ENCODE measurements around the gene STOM. TPM values are rescaled to one million over a fixed set of nuclear protein-coding genes. Genes with fewer than 3 reads are reported as not detected.
A peak's percentile ranks its signal among the peaks of the same experiment; 100 is the strongest.
"Not testable (repeated sequence)": the region's sequence is repeated elsewhere in the genome, so short reads cannot be mapped to it uniquely, and the experiment has no call there.

The STOM gene, protein sequence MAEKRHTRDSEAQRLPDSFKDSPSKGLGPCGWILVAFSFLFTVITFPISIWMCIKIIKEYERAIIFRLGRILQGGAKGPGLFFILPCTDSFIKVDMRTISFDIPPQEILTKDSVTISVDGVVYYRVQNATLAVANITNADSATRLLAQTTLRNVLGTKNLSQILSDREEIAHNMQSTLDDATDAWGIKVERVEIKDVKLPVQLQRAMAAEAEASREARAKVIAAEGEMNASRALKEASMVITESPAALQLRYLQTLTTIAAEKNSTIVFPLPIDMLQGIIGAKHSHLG
- total RNA-seq (2014; rRNA removed; shearing (Covaris generic)), result 51.8 and 53.2 TPM in 2 replicates

DNA sequence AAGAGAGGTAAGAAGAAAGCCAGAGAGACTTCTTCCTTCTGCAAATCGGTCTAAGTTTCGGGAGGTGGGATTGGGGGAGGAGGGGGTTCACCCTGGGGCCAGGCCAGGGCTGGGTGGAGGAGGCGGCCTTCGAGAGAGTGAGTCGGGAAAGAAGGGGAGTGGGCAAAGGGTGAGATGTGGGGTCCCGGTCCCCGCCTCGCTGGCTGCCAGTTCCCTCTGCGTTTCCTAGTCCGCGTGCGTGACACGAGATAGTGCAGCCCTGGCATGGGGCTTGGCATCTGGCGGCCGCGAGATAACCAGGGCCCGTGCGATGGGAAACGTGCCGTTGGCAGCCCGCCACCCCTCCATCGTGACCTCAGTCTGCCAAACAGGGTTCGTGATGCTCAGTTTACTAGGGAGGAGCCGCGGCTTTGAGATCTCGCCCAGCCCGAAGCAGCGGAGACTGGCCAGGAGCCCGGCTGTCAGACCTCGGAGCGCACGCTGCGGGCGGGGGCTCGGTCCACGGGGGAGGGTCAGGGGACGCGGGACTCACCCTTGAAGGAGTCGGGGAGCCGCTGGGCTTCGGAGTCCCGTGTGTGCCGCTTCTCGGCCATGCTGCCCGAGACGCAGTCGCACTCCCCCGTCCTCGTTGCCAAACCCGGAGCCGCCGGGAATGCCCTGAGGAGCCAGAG lies at the start of gene STOM:
STOM (minus strand) TSS at position 656 of the 671 bp plus-strand sequence; CDS start at position 593, 63 bp downstream.
- Histone ChIP-seq H3K36me3 (replicated peaks; ENCODE audit: control insufficient read depth, insufficient read depth, low read length) (no peaks in the 10 kb centered on the region), H3K4me3 (ENCODE audit: insufficient read depth, low read depth, low read length) (peak within 1 kb of the TSS; percentile 66), H3K27me3 (ENCODE audit: control insufficient read depth, insufficient read depth, low read length) (peaks cover 10% of the 10 kb centered on the region)
- DNase-seq, result no peak

DNA sequence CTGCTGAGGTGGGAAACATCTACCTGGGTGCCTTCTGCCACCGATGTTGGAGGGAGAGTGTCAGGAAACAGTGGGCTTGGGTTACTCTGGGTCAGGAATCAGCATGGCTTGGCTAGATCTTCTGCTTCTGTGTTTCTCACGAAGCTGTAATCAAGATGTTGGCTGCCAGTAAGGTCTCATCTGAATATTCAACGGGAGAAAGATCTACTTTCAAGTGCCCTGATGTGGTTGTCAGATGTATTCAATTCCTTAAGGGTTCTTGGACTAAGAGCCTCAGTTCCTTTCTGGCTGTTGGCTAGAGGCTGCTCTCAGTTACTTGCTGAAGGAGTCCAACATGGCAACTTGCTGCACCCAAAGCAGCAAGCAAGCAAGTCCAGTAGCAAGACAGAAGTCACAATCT lies 41.9 kb upstream of the STOM start:
- H3K36me3 ChIP-seq (replicated peaks; ENCODE audit: control insufficient read depth, insufficient read depth, low read length), result no peaks in the 10 kb centered on the region
- no peaks in the 10 kb centered on the region for H3K27me3 ChIP-seq (ENCODE audit: control insufficient read depth, insufficient read depth, low read length)
- DNase-seq, result no peak
- H3K4me3 ChIP-seq (ENCODE audit: insufficient read depth, low read depth, low read length), result no peak overlapping the region

DNA sequence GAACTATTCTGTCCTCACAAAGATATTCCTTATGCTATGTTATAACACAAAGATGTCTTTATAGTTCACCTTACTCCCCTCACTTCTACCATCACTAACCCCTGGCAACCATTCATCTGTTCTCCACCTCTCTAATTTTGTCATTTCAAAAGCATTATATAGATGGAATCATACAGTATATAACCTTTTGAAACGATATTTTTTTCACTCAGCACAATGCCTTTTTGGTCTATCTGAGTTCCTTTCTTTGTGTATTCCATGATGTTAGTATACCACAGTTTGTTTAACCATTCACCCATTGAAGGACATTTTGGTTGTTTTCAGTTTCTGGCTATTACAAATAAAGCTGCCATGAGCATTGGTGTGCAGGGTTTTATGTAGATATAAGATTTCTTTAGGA lies 35.8 kb upstream of the STOM start:
- Histone ChIP-seq H3K36me3 (replicated peaks; ENCODE audit: control insufficient read depth, insufficient read depth, low read length) (no peaks in the 10 kb centered on the region), H3K27me3 (ENCODE audit: control insufficient read depth, insufficient read depth, low read length) (no peaks in the 10 kb centered on the region), H3K4me3 (ENCODE audit: insufficient read depth, low read depth, low read length) (no peak overlapping the region)
- DNase-seq, result no peak

DNA sequence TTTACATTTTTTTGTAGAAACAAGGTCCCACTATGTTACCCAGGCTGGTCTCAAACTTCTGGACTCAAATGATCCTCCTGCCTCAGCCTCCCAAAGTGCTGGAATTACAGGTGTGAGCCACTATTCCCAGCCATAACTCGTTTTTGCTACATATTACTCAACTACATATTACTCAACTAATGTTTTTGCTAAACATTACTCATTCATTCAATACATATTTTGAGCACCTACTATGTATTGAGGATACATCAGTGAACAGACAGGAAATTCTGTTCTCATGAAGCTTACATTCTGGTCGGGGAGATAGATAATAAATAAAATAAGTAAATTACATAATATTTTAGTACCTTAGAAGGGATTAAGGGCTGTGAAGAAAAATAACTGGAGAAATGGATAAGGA lies 34.9 kb upstream of the STOM start:
- no peaks in the 10 kb centered on the region for H3K36me3 ChIP-seq (replicated peaks; ENCODE audit: control insufficient read depth, insufficient read depth, low read length)
- no peak for DNase-seq
- H3K27me3 ChIP-seq (ENCODE audit: control insufficient read depth, insufficient read depth, low read length), result no peaks in the 10 kb centered on the region
- H3K4me3 ChIP-seq (ENCODE audit: insufficient read depth, low read depth, low read length), result no peak overlapping the region

DNA sequence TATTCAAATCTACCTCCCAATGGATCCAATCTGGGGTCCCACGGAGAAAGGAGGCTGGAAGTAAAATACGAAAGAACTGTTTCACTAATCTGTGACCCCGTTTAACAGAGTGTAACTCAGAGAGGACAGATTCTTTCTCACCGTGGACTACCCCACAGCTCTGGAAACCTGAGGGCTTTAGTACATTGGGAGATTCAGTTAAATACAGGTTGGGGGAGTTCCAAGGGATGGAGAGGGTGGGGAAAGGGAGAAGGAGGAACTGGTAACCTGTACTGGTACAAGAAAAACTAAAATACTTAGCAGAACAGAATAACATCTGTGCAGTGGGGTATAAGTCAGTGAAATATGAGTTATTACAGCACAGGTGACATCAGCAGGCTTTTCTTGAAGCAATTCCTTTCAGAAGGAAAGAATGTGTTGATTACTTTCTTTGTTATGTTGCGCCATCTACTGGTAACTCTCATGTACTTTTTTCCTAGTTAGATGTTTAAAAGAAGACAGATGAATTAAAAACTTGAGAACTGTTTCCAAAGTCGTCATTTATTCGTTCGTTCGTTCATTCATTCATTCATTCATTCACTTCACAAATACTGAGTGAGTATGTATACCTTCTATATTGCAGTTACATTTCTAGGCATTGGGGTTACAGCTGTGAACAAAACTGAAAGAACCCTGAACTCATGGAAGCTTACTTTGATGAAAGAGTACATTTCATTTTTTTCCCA lies 30.0 kb upstream of the STOM start:
- H3K4me3 ChIP-seq (ENCODE audit: insufficient read depth, low read depth, low read length), result no peak overlapping the region
- H3K27me3 ChIP-seq (ENCODE audit: control insufficient read depth, insufficient read depth, low read length), result no peaks in the 10 kb centered on the region
- DNase-seq, result no peak
- H3K36me3 ChIP-seq (replicated peaks; ENCODE audit: control insufficient read depth, insufficient read depth, low read length), result no peaks in the 10 kb centered on the region

DNA sequence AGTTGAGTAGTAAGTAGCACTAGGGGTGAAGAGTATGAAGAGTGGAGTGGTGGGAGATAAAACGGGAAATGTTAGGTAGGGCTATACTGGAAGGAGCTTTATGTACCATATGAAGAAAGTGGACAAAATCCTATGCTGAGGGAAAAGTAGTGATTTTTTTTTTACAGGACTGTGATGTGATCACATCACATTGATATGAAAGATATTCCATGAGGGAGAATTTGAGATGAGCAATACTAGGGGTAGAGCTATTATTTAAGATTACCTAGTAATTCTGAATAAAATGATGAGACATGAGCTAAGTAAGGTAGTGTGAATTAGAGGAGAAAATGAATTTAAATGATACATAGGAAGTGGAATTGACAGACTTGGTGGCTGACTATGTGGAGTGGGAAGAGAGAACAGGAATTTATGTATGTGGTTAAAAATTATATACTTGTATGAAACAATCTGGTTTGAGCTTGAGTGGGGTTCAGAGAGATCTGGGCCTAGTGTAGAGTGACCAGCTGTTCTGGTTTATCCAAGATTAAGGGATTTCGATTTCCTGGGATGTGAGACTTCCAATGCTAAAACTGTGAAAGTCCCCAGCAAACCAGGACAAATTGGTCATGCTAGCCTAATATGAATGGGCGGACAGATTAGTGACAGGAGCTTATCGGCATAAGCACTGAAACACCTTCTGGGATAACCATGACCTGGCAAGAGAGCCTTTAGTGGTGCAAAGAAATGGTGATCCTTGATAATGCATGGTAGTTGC lies 29.3 kb upstream of the STOM start:
- Histone ChIP-seq H3K36me3 (replicated peaks; ENCODE audit: control insufficient read depth, insufficient read depth, low read length) (no peaks in the 10 kb centered on the region), H3K27me3 (ENCODE audit: control insufficient read depth, insufficient read depth, low read length) (no peaks in the 10 kb centered on the region), H3K4me3 (ENCODE audit: insufficient read depth, low read depth, low read length) (no peak overlapping the region)
- no peak for DNase-seq

DNA sequence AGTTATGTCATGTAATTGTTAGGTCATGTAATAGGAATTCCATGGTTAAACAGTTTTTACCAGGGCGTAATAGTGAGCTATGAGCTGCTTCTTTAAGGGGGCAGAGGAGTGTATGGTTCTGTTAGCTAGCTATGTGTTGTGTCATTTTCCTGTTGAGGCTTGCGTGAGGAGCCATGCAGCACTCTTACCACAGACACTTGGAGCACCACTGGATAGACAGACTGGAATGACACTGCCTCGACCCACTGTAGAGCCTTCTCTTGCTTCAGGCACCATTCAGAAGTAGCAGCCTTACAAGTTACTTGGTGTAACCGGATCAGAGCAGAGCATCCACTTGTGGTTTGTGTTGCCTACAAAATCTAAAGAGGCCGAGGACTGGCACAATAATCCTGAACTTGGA lies 28.3 kb upstream of the STOM start:
- no peak overlapping the region for H3K4me3 ChIP-seq (ENCODE audit: insufficient read depth, low read depth, low read length)
- H3K27me3 ChIP-seq (ENCODE audit: control insufficient read depth, insufficient read depth, low read length), result no peaks in the 10 kb centered on the region
- no peak for DNase-seq
- no peaks in the 10 kb centered on the region for H3K36me3 ChIP-seq (replicated peaks; ENCODE audit: control insufficient read depth, insufficient read depth, low read length)

DNA sequence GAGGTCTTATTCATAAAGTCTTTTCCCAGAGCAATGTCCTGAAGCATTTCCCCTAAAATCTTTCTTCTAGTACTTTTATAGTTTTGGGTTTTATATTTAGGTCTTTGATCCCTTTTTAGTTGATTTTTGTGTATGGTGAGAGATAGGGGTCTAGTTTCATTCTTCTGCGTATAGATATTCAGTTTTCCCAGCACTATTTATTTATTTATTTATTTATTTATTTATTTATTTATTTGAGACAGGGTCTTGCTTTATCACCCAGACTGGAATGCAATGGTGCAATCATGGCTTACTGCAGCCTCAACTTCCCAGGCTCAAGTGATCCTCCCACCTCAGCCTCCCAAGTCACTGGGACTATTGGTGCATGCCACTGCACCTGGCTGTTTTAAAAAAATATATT lies 27.2 kb upstream of the STOM start:
- not testable (repeated sequence) for H3K36me3 ChIP-seq (replicated peaks; ENCODE audit: control insufficient read depth, insufficient read depth, low read length); DNase-seq; H3K4me3 ChIP-seq (ENCODE audit: insufficient read depth, low read depth, low read length); H3K27me3 ChIP-seq (ENCODE audit: control insufficient read depth, insufficient read depth, low read length)

DNA sequence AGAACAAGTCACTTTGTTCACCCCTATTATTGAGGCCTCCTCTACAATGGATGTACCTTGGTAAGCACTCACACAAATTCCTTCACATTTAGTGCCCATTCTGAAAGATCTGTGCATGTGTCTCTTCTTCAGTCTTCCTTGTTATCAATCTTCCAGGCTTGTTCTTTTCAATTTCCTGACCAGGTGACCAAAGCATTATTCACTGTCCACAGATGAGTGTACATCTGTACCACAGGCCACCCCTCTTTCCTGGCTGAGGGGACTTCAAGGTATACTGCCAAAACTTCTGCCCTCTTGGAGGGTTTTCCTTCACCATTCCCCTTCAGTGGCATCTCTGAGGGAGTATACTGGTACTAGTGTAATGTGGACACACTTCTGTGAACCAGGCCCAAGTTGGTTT lies 25.5 kb upstream of the STOM start:
- H3K36me3 ChIP-seq (replicated peaks; ENCODE audit: control insufficient read depth, insufficient read depth, low read length), result no peaks in the 10 kb centered on the region
- H3K4me3 ChIP-seq (ENCODE audit: insufficient read depth, low read depth, low read length), result no peak overlapping the region
- no peak for DNase-seq
- no peaks in the 10 kb centered on the region for H3K27me3 ChIP-seq (ENCODE audit: control insufficient read depth, insufficient read depth, low read length)

DNA sequence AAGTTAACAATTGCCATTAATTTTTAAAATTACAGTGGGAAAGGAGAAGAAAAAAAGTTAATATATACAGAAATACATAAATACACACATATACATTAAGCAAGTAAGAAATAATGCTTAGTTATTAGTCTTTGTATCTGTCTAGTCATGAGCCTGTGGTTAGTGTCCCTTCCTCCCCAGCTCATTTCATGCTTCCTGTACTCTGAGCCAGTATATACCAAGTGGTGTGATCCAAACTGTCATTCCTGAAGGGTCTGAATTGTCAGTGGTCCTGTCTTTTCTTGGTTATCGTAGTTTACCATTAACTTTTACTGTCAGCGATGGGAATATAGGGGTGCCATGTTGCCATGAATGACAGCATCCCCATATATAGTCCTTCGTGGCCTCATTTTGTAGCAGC lies 24.2 kb upstream of the STOM start:
- H3K27me3 ChIP-seq (ENCODE audit: control insufficient read depth, insufficient read depth, low read length), result no peaks in the 10 kb centered on the region
- no peak for DNase-seq
- H3K36me3 ChIP-seq (replicated peaks; ENCODE audit: control insufficient read depth, insufficient read depth, low read length), result no peaks in the 10 kb centered on the region
- no peak overlapping the region for H3K4me3 ChIP-seq (ENCODE audit: insufficient read depth, low read depth, low read length)

DNA sequence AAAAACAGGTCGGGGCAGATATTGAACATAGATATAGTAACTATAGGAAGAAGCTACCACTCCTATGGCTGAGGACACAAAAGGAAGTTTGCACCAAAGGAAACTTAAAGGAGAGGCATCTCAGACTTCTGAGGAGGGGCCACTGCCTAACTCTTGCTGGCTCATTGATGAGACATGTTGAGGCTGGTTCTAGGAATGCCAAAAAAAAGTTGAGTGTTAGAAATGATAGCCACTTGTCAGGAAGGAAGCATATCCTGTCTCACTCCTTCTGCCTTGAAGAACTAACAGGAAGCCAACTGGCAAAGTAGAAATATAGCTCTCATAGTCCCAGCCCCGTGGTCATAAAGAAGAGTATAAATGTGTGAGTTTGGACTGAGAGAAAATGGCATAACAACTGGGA lies 23.3 kb upstream of the STOM start:
- no peak for DNase-seq
- no peaks in the 10 kb centered on the region for H3K36me3 ChIP-seq (replicated peaks; ENCODE audit: control insufficient read depth, insufficient read depth, low read length)
- no peaks in the 10 kb centered on the region for H3K27me3 ChIP-seq (ENCODE audit: control insufficient read depth, insufficient read depth, low read length)
- H3K4me3 ChIP-seq (ENCODE audit: insufficient read depth, low read depth, low read length), result no peak overlapping the region

DNA sequence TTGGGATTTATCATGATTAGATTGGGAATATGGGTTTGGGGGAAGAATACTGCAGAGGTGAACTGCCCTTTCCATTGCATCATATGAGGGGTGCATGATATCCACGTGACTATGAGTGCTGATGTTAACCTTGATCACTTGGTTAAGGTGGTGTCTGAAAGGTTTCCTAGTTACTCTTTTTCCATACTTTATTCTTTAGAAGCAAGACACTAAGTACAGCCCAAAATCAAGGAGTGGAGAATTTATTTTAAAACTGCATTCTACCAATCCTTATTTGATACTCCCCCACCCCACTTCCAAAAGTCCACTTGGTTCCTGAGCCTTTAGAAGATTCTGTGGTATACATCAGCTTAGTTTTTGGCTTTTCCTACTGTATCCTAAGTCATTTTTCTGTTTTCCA lies 20.3 kb upstream of the STOM start:
- no peak for DNase-seq
- H3K27me3 ChIP-seq (ENCODE audit: control insufficient read depth, insufficient read depth, low read length), result no peaks in the 10 kb centered on the region
- H3K36me3 ChIP-seq (replicated peaks; ENCODE audit: control insufficient read depth, insufficient read depth, low read length), result no peaks in the 10 kb centered on the region
- no peak overlapping the region for H3K4me3 ChIP-seq (ENCODE audit: insufficient read depth, low read depth, low read length)

DNA sequence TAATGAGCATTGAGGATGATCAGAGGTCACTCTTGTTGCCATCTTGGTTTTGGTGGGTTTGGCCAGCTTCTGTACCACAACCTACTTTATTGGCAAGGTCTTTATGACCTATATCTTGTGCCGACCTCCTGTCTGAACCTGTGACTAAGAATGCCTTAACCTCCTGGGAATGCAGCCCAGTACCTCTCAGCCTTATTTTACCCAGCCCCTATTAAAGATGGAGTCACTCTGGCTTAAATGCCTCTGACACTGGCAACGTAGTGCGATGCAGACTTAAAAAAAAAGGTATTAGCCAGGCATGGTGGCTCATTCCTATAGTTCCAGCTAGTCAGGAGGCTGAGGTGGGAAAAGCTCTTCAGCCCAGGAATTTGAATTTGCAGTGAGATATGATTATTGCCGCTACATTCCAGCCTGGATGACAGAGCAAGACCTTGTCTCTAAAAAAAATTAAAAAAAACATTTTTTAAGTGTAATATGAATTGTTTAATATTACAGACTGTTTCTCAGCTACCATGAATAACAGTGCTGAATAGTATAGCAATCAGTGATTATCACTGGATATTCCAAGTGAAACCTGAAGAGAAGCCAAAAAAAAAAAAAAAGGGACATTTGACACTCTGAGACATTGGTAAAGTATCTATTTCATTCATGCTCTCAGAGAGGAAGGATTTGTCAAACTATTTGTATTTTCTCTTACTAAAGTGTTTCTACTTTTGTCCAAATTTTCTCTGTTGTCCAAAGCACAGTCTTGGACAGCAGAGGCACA lies 18.3 kb upstream of the STOM start:
- Histone ChIP-seq H3K36me3 (replicated peaks; ENCODE audit: control insufficient read depth, insufficient read depth, low read length) (no peaks in the 10 kb centered on the region), H3K27me3 (ENCODE audit: control insufficient read depth, insufficient read depth, low read length) (no peaks in the 10 kb centered on the region), H3K4me3 (ENCODE audit: insufficient read depth, low read depth, low read length) (no peak overlapping the region)
- DNase-seq, result no peak

Measured in H7 (cell line).